CD4-positive, alpha-beta T cell treated with Interleukin-4 for 1 hour (primary cell): Measurements from ENCODE around the gene SRP9.

Experiments
- DNase-seq, 2 donors: peaks; one replicate each; pipeline ENCODE4 v3.0.0-alpha.2; 2020 to 2022

SRP9 gene

GRCh38 chr1:225777583-225778336, at the start of gene SRP9:
SRP9 (plus strand) TSS chr1:225777826; CDS start chr1:225777941, 115 bp downstream.
- peak; percentile 99 for DNase-seq

- no peak for DNase-seq
Measured at GRCh38 chr1:225731491-225731890, 46.1 kb upstream of the SRP9 start.

DNA sequence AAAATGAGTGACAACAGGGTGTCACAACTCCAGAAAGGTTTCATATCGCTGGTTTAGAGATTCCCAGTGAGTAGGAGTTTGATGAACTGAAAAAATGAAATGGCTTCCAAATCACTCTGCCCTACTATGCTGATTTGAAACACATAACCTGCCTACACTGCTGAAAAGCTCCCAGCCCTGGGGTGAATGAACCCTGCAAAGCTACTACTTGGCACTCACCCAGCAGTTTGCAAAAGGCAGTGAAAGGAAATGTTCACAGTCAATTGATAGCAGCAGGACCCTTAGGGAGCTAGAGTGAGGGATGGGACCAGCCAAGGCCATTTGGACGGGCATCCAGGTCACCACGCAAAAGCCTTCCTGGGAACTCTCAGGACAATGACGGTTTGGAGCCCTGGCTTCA, 44.4 kb upstream of the SRP9 start:
- no peak for DNase-seq

GRCh38 chr1:225735252-225736149, 42.1 kb upstream of the SRP9 start:
- no peak for DNase-seq

DNA sequence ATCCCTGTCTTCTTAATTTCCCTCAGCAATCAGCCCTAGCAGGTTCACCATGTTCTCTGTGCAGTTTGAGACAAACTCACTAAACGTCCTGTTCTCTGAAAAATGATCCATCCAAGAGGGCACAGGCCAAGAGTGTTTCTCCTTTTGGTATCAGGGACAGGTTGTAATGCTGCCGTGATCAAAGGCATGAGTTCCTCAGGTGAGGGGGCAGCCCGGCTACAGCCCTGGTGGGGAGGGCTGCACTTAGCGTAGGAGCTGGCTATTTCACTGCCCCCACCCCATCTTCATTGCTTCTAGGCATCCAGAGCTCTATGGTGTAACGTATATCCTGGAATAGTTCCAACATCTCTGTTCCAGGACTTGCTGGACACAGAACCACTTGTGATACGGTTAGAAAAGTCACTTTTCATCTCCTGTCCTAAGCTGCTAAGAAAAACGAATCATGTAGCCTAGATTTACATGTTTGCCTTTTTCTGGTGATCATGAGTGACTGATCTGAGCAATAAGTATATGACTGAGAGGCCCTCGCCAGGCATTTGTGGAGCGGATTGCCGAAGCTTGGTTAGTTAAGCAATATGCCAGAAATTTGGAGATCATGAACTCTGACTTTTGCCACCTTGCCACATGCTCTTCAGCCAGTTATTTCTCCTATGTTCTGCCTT, 41.1 kb upstream of the SRP9 start:
- no peak for DNase-seq

DNA sequence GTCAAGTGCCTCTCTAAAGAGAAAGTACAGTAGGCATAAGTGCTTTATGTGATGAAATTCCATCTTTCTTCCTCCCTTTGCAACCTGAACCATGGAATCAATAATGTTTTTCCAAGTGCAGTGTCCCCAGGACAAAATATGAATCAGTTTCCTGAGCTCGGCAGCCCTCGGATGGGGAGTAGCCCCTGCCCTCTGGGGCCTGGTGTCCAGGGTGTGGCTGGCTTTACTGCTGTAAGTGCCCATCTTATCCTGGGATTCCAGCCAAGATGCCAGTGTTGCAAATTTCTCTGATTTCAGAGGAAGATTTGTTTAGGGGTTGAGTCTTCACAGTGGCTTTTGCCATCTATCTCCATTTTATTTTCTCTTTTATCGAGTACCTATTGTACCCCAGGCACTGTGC, 40.5 kb upstream of the SRP9 start:
- no peak for DNase-seq

DNA sequence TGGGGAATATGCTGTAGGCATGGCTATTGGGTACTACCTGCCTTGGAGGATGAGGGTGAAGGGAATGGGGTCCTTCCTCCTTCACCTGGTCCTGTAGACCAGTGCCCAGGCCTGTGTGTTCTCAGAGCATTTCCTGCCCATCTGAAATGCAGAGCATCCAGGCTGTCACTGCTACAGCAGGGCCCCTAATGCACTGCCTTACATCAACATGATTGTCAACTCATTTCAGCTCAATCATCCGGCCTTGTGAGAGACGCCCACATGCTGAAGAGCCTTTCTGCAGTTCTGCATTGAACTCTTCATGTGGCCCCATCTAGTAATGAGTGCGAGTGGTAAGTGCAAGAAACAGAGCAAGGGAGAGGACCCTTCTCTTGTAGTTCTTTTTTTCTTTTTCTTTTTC, 39.8 kb upstream of the SRP9 start:
- no peak for DNase-seq

GRCh38 chr1:225738763-225739162, 38.9 kb upstream of the SRP9 start:
- no peak for DNase-seq

- DNase-seq: no peak
Measured at GRCh38 chr1:225739542-225740107, 38.0 kb upstream of the SRP9 start.

DNA sequence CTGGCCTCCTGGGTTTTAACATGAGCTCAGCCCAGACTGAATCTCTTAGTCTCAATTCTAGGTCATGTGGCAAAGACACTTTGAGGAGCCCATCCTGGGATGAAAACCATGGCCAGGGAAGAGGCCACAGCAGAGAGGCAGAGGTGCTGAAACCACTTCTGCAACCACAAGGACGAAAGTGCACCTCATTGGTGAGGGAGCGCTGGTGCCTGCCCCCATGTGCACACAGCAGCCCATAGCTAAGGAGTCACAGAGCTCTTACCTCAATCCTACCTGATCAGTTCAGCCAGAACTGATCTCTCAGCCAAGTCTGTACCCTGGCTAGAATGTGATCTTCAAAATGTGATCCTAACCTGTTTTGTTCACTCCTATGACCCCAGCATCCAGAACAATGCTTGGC, 32.9 kb upstream of the SRP9 start:
- DNase-seq: no peak

DNA sequence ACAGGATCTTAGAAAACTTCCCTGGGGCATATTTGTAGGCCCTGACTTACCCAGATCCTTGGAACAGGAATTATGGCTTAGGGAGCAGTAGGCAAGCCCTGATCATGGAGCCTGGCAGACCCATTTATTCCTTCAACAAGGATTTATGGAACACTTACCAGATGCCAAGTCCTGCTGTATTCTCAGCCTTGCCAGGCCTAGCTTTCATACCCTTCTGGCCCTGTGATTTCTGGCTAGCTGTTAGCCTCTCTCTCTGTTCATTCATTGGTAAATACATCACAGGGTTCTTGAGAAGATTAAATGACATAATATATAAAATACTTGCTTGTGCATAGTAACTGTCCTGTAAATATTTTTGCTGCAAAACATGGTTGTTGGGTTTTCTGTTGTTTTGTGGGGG, 32.4 kb upstream of the SRP9 start:
- no peak for DNase-seq

DNA sequence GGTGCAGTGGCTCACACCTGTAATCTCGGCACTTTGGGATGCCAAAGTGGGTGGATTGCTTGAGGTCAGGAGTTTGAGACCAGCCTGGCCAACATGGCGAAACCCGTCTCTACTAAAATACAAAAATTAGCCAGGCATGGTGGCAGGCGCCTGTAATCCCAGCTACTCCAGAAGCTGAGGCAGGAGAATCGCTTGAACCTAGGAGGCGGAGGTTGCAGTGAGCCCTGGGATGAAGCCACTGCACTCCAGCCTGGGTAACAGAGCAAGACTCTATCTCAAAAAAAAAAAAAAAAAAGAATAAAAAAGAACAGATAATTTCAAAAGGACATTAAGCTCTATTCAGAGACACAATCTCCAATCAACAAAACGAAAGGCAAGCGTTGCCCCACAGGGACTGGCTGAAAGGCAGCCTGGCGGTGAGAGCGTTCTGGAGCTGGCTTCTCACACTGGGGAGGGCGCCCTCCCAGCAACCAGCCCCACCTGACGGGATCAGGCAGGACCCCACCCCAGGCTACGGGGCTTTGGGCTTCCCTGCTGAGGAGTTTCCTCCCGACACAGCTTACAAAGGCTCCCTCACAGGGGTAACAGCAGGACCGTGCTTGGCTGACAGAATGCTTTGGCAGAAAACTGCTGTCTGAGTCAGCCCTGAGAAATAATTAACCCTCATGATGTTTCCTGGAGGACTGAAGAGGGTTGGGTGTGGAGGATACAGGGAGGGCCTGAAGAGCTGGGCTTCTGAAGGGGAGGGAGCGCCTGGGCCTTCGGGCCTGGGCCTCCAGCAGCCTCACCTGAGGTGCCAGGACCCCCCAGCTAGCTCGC, 31.1 kb upstream of the SRP9 start:
- no peak for DNase-seq

- no peak for DNase-seq
Measured at GRCh38 chr1:225747566-225747965, 30.1 kb upstream of the SRP9 start.

DNA sequence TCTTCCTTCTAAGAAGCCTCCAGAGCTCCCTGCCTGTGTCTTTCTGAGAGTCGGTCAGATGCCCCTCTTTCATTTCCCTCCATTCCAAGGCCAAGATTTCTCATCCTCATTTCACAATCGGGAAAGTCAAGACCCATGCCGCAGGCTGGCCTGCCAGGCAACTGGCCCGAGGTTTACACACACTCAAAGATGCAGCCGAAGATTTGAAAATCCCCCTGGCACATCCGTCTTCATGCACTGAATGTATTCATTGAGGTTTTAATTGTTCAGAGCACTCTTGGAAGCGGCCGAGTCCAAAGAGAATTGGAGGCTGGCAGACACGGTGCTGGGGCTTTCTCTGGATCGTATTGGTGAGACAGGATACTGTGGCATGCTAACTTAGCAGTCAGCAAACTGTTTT, 29.1 kb upstream of the SRP9 start:
- no peak for DNase-seq

DNA sequence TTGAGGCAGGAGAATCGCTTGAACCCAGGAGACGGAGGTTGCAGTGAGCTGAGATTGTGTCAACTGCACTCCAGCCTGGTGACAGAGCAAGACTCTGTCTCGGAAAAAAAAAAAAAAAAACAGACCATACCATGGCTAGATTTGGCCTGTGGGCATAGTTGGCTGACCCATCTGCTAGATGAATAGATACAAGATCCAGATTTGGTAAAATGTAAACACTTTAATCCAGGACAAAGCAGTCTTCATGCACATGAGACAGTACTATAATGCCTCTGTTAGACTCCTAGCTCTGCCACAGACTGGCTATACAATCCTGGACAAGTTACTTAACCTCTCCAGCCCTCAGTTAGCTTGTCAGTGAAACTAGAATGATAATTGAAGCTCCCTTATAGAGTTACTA, 27.9 kb upstream of the SRP9 start:
- DNase-seq: no peak

DNA sequence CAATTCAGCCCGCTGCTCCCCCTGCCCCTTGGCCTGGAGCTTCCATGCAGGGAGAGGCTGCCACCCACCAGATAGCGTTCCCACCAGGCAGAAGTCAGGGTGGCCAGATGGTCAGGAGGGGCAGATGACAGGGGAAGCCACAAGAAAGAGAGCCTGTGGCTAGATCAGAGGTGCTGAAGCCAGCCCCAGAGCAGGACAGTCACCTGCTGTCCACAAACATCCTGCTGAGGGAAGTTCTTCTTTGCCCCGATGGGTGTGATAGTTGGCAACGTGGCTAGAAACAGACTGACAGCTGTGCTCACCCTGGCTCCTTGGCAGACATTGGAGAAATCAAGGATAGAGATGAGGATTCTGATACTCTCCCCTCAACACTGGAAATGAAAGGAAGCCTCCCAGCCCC, 27.2 kb upstream of the SRP9 start:
- no peak for DNase-seq

DNA sequence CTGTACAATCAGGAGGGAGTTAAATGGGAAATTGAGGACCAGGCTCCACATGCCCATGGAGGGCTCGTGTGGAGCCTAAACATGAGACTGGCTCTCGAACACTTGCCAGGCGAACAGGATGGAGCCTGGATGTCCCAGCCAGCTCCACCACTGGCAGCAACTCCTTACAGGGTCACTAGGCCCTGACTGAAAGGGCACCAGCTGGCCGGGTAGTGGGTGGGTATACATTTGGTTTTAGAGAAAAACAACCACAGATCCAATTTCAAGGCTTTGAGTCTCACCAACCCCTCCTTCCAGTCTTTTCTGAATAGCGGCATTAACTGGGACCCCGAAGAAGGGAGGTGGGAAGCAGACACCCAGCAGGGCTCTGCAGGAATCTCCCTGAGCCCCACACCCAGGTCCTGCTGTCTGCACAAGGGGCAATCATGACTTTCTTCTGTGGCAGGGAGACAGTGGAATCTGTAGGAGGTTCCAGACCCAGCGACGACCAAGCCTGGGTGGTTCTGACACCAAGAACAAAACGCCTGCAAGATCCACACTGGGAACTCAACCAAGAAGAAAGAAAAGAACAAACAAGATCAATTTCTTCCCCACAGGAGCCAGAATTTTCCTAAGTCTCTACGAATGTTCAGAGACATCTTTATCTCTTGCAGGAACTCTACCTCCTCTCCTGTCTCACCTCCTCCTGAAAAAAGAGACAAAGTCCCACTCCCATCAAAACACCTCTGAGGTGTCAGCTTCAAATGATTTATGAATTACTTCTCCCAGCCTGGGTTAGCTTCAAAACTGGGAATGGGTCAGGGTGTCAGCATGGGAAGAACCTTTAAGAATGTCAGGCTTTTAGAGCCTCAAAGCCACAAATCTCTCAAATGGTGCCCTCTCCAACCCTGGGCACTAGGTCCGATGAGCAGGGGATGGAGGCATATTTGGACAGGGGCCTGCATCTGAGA, 26.5 kb upstream of the SRP9 start:
- no peak for DNase-seq

- no peak for DNase-seq
Measured at GRCh38 chr1:225752245-225752644, 25.4 kb upstream of the SRP9 start.

GRCh38 chr1:225754940-225755641, 22.5 kb upstream of the SRP9 start:
- DNase-seq: no peak

GRCh38 chr1:225755671-225756319, 21.8 kb upstream of the SRP9 start:
- no peak for DNase-seq
